Measurements from ENCODE around the gene ZNF609.

DNA sequence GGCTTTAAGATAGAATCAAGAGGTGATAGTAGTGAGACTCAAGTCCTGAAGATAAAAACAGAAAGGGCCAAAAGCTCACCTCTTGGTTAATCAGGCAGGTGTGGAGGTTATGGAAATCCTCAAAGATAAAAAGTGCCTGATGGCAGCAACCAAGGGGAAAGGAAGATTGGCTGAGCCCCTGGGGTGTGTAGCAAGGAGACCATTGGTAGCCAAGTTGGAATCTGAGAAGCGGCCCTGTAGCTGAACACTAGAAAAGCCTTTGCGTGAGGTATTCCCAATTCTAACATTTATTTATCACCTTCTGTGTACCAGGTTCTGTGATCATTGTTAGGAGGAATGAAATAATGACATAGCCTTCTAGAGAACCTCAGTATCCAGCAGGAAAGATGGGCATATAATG, 98.9 kb downstream of the ZNF609 start:
- TF ChIP-seq, protein P1, sequence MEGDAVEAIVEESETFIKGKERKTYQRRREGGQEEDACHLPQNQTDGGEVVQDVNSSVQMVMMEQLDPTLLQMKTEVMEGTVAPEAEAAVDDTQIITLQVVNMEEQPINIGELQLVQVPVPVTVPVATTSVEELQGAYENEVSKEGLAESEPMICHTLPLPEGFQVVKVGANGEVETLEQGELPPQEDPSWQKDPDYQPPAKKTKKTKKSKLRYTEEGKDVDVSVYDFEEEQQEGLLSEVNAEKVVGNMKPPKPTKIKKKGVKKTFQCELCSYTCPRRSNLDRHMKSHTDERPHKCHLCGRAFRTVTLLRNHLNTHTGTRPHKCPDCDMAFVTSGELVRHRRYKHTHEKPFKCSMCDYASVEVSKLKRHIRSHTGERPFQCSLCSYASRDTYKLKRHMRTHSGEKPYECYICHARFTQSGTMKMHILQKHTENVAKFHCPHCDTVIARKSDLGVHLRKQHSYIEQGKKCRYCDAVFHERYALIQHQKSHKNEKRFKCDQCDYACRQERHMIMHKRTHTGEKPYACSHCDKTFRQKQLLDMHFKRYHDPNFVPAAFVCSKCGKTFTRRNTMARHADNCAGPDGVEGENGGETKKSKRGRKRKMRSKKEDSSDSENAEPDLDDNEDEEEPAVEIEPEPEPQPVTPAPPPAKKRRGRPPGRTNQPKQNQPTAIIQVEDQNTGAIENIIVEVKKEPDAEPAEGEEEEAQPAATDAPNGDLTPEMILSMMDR (IDR thresholded peaks at IDR 0.05), result no peak
- TF ChIP-seq POLR2A (IDR thresholded peaks at IDR 0.05), result no peak
